ENCODE measurements around the gene PTPRO. TPM values are rescaled to one million over a fixed set of nuclear protein-coding genes. Genes with fewer than 3 reads are reported as not detected.

PTPRO gene
- total and polyA plus RNA-seq, 10 of the 15 experiments (the other 5 are each of a cell fraction or from before 2014, with no cell fraction given): 1.2 to 5.3 (median 3.5) TPM

DNA sequence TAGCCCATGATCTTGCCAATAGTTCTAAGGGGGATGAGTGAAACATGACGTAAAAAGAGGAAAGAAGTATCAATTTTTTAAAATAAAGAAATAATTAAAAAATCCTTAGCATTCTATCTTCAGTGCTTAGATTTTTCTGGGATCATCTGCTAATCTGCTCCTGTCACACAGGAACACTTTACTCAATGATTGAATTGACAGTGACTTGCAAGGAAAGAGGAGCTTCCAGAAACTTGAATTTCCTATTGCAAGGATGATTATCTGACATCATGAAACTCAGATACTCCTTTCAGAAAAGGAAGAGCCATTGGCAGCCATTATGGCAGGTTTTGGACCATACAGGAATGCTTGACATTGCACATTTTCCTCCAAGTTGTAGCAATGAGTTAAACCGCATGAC lies 41.4 kb upstream of the PTPRO start (continued):
- TF ChIP-seq, protein P1, sequence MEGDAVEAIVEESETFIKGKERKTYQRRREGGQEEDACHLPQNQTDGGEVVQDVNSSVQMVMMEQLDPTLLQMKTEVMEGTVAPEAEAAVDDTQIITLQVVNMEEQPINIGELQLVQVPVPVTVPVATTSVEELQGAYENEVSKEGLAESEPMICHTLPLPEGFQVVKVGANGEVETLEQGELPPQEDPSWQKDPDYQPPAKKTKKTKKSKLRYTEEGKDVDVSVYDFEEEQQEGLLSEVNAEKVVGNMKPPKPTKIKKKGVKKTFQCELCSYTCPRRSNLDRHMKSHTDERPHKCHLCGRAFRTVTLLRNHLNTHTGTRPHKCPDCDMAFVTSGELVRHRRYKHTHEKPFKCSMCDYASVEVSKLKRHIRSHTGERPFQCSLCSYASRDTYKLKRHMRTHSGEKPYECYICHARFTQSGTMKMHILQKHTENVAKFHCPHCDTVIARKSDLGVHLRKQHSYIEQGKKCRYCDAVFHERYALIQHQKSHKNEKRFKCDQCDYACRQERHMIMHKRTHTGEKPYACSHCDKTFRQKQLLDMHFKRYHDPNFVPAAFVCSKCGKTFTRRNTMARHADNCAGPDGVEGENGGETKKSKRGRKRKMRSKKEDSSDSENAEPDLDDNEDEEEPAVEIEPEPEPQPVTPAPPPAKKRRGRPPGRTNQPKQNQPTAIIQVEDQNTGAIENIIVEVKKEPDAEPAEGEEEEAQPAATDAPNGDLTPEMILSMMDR (IDR thresholded peaks at IDR 0.05 in 2 of 3, conservative IDR thresholded peaks at IDR 0.05 in 1 of 3; ENCODE audit: control insufficient read depth in 2 of 3, extremely low read depth in 1 of 3, insufficient read depth in 1 of 3, low read depth in 3 of 3, low read length in 3 of 3): no peak
- TF ChIP-seq RAD51 (IDR thresholded peaks at IDR 0.05) (no peak), TAF1 (IDR thresholded peaks at IDR 0.05; ENCODE audit: borderline replicate concordance, low read depth, low read length) (no peak), KDM1A (IDR thresholded peaks at IDR 0.05; ENCODE audit: borderline replicate concordance) (no peak)
- TF ChIP-seq, protein P2, sequence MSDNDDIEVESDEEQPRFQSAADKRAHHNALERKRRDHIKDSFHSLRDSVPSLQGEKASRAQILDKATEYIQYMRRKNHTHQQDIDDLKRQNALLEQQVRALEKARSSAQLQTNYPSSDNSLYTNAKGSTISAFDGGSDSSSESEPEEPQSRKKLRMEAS (IDR thresholded peaks at IDR 0.05; ENCODE audit: low read depth, low read length): no peak

GRCh38 chr12:15289192-15289591 lies 33.1 kb upstream of the PTPRO start:
- CTCF ChIA-PET: interaction anchor here (1.2 kb wide), 1 partner anchor 13 kb away, joined by 4 read pairs; no protein-coding TSS in a partner anchor
- no peak for TF ChIP-seq HSF1 (IDR thresholded peaks at IDR 0.05; ENCODE audit: low read depth, low read length)
- no peak for TF ChIP-seq CBX5 (IDR thresholded peaks at IDR 0.05; ENCODE audit: low read depth)
- TF ChIP-seq, protein P3, sequence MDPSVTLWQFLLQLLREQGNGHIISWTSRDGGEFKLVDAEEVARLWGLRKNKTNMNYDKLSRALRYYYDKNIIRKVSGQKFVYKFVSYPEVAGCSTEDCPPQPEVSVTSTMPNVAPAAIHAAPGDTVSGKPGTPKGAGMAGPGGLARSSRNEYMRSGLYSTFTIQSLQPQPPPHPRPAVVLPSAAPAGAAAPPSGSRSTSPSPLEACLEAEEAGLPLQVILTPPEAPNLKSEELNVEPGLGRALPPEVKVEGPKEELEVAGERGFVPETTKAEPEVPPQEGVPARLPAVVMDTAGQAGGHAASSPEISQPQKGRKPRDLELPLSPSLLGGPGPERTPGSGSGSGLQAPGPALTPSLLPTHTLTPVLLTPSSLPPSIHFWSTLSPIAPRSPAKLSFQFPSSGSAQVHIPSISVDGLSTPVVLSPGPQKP (IDR thresholded peaks at IDR 0.05; ENCODE audit: low read depth, low read length): no peak
- no peak for TF ChIP-seq MYC (IDR thresholded peaks at IDR 0.05; ENCODE audit: insufficient read depth, insufficient read length, insufficient replicate concordance, low read length, severe bottlenecking)
- no peak for TF ChIP-seq ZZZ3 (IDR thresholded peaks at IDR 0.05; ENCODE audit: control insufficient read depth, insufficient read length, low read depth)
- TF ChIP-seq IRF5 (IDR thresholded peaks at IDR 0.05; ENCODE audit: borderline replicate concordance): no peak
- TF ChIP-seq MEF2A (IDR thresholded peaks at IDR 0.05; ENCODE audit: insufficient read depth, low read depth, low read length): peak; percentile 69; the same call in 1 of the 2 replicates
- TF ChIP-seq KAT2A (conservative IDR thresholded peaks at IDR 0.05; ENCODE audit: control insufficient read depth, low read depth, low read length): no peak
- TF ChIP-seq SRF (IDR thresholded peaks at IDR 0.05; ENCODE audit: low read depth in 2 of 2, low read length in 2 of 2): no peak
- no peak for TF ChIP-seq PAX5 (IDR thresholded peaks at IDR 0.05; ENCODE audit: borderline replicate concordance, low read depth, low read length)
- no peak for TF ChIP-seq LARP7 (IDR thresholded peaks at IDR 0.05)
- no peak for TF ChIP-seq ZNF622 (IDR thresholded peaks at IDR 0.05)
- TF ChIP-seq RUNX3 (IDR thresholded peaks at IDR 0.05; ENCODE audit: low read length): peak; percentile 73
- no peak for TF ChIP-seq TCF7 (IDR thresholded peaks at IDR 0.05; ENCODE audit: borderline replicate concordance)

More at GRCh38 chr12:15289192-15289591, 33.1 kb upstream of the PTPRO start:
- ChIA-PET RAD21 (ENCODE audit: unreplicated experiment) (no interaction called here), SMC1A (ENCODE audit: uncharacterized antibody, unreplicated experiment) (no interaction called here), POLR2A (no interaction called here)
- H3K36me3 ChIP-seq (ENCODE audit: control insufficient read depth in 2 of 2, insufficient read depth in 2 of 2, low read length in 1 of 2): no peaks in the 10 kb centered on the region
- intact Hi-C loops (cut with micrococcal nuclease; ENCODE audit: unreplicated experiment) (no loop called here), in situ Hi-C loops (cut with MboI) (no loop called here)
- no peaks in the 10 kb centered on the region for H3K79me2 ChIP-seq (ENCODE audit: control insufficient read depth, insufficient read depth, low read length)
- H3K27ac ChIP-seq (ENCODE audit: control insufficient read depth, insufficient read depth): no peak overlapping the region
- H3K4me3 ChIP-seq: no peak overlapping the region
- no peaks in the 10 kb centered on the region for H3K9me3 ChIP-seq (replicated peaks; ENCODE audit: control insufficient read depth, insufficient read depth, low read length)
- H3K9ac ChIP-seq (ENCODE audit: control insufficient read depth, insufficient read depth, low read length): no peak overlapping the region
- no TSS peak for BruUV-seq (replicated peaks)
- no peak overlapping the region for H3K4me2 ChIP-seq (ENCODE audit: control insufficient read depth, insufficient read depth)
- no peaks in the 10 kb centered on the region for H4K20me1 ChIP-seq (ENCODE audit: control insufficient read depth, insufficient read depth)
- no peak for FAIRE-seq
- 0% methylated on average over 1 of the region's 1 CpG for WGBS (ENCODE audit: insufficient coverage, insufficient replicate concordance, low lambda C conversion rate, missing lambda C conversion rate)
- ATAC-seq: no peak
- H3K4me1 ChIP-seq (ENCODE audit: control insufficient read depth, insufficient read depth, low read length): no peaks in the 10 kb centered on the region
- no peaks in the 10 kb centered on the region; a peak in 2 of 4 replicates for H3K27me3 ChIP-seq (replicated peaks in 1 of 2; ENCODE audit: control insufficient read depth in 2 of 2, insufficient read depth in 2 of 2, low read length in 1 of 2)
- DNase-seq (ENCODE audit: low read depth, low spot score): no peak
- H2AFZ ChIP-seq (ENCODE audit: control insufficient read depth, low read depth, low read length): no peak overlapping the region

Measured in GM12878 (cell line).